Sigmoid colon (tissue), 4 donors: ENCODE data around the gene FXYD3.

Experiments used
- EP300 ChIP-seq, 4 donors: sonication (generic); formaldehyde crosslinking; IDR thresholded peaks; one replicate each; pipeline ENCODE4 v1.6.1; 2017; ENCODE audit warnings: antibody characterized with exemption in 4 of 4
- POLR2A ChIP-seq, 2 donors: fragments of 450-650 bp; IDR thresholded peaks; one replicate each; pipeline ENCODE4 v1.6.1; 2016; ENCODE audit warnings: antibody characterized with exemption in 2 of 2, mild to moderate bottlenecking in 2 of 2, moderate library complexity in 2 of 2
- POLR2AphosphoS5 ChIP-seq, 4 donors: sonication (generic); formaldehyde crosslinking; IDR thresholded peaks; one replicate each; pipeline ENCODE4 v1.6.1; 2017; ENCODE audit warnings: antibody characterized with exemption in 4 of 4
- TF ChIP-seq, protein P1 (sequence below), 4 experiments: fragments of 450-650 bp in 3 of 4; fragments of 200-600 bp in 1 of 4; IDR thresholded peaks; one replicate each; pipeline ENCODE4 v1.5.1; 2016 to 2019; ENCODE audit warnings: antibody characterized with exemption in 4 of 4, mild to moderate bottlenecking in 3 of 4, moderate library complexity in 2 of 4

DNA sequence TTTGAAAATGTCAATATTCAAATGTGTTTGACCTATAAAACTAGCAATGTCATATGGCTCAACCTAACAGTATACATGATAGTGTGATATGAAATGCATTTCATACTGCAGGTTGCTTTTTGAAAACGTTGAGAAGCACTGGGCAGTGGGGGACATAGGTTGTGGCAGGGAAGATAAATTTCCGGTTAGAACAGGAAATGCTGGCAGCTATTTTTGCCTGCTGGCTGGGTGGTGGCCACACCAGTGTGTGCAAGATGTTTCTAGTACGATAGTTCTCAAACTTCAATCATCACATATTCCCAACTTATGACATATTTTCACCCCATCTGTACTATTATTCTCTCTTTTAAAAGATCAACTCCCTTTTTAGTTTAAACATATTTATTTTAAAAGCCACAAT, 56.1 kb downstream of the FXYD3 start:
- TF ChIP-seq POLR2AphosphoS5 (IDR thresholded peaks at IDR 0.05) (no peak), POLR2A (IDR thresholded peaks at IDR 0.05) (no peak), EP300 (IDR thresholded peaks at IDR 0.05) (no peak)
- TF ChIP-seq, protein P1, sequence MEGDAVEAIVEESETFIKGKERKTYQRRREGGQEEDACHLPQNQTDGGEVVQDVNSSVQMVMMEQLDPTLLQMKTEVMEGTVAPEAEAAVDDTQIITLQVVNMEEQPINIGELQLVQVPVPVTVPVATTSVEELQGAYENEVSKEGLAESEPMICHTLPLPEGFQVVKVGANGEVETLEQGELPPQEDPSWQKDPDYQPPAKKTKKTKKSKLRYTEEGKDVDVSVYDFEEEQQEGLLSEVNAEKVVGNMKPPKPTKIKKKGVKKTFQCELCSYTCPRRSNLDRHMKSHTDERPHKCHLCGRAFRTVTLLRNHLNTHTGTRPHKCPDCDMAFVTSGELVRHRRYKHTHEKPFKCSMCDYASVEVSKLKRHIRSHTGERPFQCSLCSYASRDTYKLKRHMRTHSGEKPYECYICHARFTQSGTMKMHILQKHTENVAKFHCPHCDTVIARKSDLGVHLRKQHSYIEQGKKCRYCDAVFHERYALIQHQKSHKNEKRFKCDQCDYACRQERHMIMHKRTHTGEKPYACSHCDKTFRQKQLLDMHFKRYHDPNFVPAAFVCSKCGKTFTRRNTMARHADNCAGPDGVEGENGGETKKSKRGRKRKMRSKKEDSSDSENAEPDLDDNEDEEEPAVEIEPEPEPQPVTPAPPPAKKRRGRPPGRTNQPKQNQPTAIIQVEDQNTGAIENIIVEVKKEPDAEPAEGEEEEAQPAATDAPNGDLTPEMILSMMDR (IDR thresholded peaks at IDR 0.05) = no peak
